GM19238 (cell line): ENCODE data around the gene PLSCR3.

Source experiments
- DNase-seq: peaks from one replicate; pipeline ENCODE4 v3.0.0; 2011; ENCODE audit warnings: low spot score; ENCODE audit not compliant: insufficient read length

PLSCR3 gene

GRCh38 chr17:7351665-7352502 is 42.4 kb downstream of the PLSCR3 start, which contains the start of gene KCTD11:
Gene KCTD11 (plus strand): TSS chr17:7352162.
- DNase-seq: peak; percentile 93

GRCh38 chr17:7348478-7349242 is 45.7 kb downstream of the PLSCR3 start:
- no peak for DNase-seq

GRCh38 chr17:7347630-7348477 is 46.5 kb downstream of the PLSCR3 start:
- DNase-seq: no peak

GRCh38 chr17:7346761-7347614 is 47.3 kb downstream of the PLSCR3 start:
- no peak for DNase-seq

GRCh38 chr17:7343250-7343649 is 51.1 kb downstream of the PLSCR3 start:
- no peak for DNase-seq

- DNase-seq: no peak
These were observed 52.5 kb downstream of the PLSCR3 start for GRCh38 chr17:7341842-7342241.

- DNase-seq: no peak
These were observed 54.1 kb downstream of the PLSCR3 start for GRCh38 chr17:7340179-7340578.
